HG03558 (cell line): ENCODE results near the gene TMEM239.

ENCODE experiments used
- ATAC-seq: cut with Tn5 transposase; IDR thresholded peaks from one replicate; pipeline ENCODE4 v1.9.1; 2021; ENCODE audit warnings: moderate number of reproducible peaks; ENCODE audit not compliant: unreplicated experiment; ENCODE audit errors: extremely low read depth

The TMEM239 gene

GRCh38 chr20:2840967-2841531 lies 24.9 kb downstream of the TMEM239 start:
- ATAC-seq, result no peak

- ATAC-seq, result no peak
Observed at GRCh38 chr20:2845607-2846006, 29.4 kb downstream of the TMEM239 start.

- no peak for ATAC-seq
Observed at GRCh38 chr20:2846698-2847097, 30.5 kb downstream of the TMEM239 start.

GRCh38 chr20:2847802-2848201 lies 31.6 kb downstream of the TMEM239 start:
- ATAC-seq, result no peak

GRCh38 chr20:2849529-2849928 lies 33.4 kb downstream of the TMEM239 start:
- no peak for ATAC-seq

- no peak for ATAC-seq
Observed at GRCh38 chr20:2851086-2851485, 34.9 kb downstream of the TMEM239 start.

- ATAC-seq, result no peak
Observed at GRCh38 chr20:2858591-2858990, 42.4 kb downstream of the TMEM239 start.

GRCh38 chr20:2859330-2860121 lies 43.4 kb downstream of the TMEM239 start:
- no peak for ATAC-seq

GRCh38 chr20:2864626-2865025 lies 48.5 kb downstream of the TMEM239 start:
- ATAC-seq, result no peak

- ATAC-seq, result no peak
Observed at GRCh38 chr20:2865101-2865500, 48.9 kb downstream of the TMEM239 start.

GRCh38 chr20:2865630-2866029 lies 49.5 kb downstream of the TMEM239 start:
- ATAC-seq, result no peak

- no peak for ATAC-seq
Observed at GRCh38 chr20:2866236-2866635, 50.1 kb downstream of the TMEM239 start.

GRCh38 chr20:2867081-2867864 lies 51.1 kb downstream of the TMEM239 start:
- ATAC-seq, result no peak
